Measurements from ENCODE around the gene TRIP12.

DNA sequence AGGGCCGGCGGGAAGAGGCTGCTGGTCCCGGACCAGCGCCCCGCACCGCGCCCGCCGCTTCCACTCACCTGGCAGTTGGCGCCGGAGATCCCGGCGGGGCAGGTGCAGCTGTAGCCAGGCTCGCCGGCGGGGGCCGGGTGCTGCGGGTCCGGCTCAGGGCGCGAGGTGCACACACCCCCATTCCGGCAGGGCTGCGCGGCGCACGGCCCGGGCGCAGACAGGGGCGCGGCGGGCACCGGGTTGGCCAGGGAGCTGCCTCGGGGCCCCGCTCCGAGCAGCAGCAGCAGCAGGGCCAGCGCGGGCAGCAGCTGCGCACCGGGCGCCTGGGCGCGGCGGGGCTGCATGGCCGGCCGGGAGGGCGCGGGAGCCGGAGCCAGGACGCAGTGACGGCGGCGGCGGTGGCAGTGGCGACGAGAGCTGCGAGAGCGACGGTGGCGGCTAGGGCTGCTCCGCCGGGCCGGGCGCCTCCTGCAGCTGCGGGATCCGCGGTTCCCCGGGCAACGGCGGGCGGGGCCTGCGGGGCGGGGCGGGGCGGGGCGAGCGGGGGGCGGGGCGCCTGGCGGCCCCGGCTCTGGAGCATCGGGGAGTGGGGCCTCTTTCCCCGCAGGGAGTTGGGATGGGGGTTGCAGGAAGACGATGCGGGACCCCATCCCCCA lies 207.6 kb downstream of the TRIP12 start, which contains the start of gene DNER:
- TF ChIP-seq, protein P1, sequence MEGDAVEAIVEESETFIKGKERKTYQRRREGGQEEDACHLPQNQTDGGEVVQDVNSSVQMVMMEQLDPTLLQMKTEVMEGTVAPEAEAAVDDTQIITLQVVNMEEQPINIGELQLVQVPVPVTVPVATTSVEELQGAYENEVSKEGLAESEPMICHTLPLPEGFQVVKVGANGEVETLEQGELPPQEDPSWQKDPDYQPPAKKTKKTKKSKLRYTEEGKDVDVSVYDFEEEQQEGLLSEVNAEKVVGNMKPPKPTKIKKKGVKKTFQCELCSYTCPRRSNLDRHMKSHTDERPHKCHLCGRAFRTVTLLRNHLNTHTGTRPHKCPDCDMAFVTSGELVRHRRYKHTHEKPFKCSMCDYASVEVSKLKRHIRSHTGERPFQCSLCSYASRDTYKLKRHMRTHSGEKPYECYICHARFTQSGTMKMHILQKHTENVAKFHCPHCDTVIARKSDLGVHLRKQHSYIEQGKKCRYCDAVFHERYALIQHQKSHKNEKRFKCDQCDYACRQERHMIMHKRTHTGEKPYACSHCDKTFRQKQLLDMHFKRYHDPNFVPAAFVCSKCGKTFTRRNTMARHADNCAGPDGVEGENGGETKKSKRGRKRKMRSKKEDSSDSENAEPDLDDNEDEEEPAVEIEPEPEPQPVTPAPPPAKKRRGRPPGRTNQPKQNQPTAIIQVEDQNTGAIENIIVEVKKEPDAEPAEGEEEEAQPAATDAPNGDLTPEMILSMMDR (conservative IDR thresholded peaks at IDR 0.05; ENCODE audit: low read length), result no peak
- TF ChIP-seq EZH2phosphoT487 (IDR thresholded peaks at IDR 0.05; ENCODE audit: borderline replicate concordance), result no peak

Measured in Loucy (cell line).